Caco-2 (cell line): ENCODE data around the gene SLC25A10. TPM values are rescaled to one million over a fixed set of nuclear protein-coding genes. Genes with fewer than 3 reads are reported as not detected.
A peak's percentile ranks its signal among the peaks of the same experiment; 100 is the strongest.

Experiments used
- BruUV-seq: library from RNA; stranded (reverse); fragments of 400-500 nt; replicated peaks from 2 replicates; lab custom pipeline; 2021; lab: Mats Ljungman, UMichigan
- CTCF ChIA-PET: fragments of 300-600 bp; sonication (Branson Sonifier 250); formaldehyde crosslinking; loops from one replicate; lab custom pipeline; 2022; ENCODE audit warnings: antibody characterized with exemption; lab: Charles Lee
- POLR2A ChIA-PET: fragments of 300-600 bp; sonication (Branson Sonifier 250); formaldehyde crosslinking; loops from one replicate; lab custom pipeline; 2022; ENCODE audit warnings: antibody characterized with exemption; lab: Charles Lee
- DNase-seq, 2 experiments: peaks; one replicate each; pipeline versions ENCODE4 v3.0.0 to v3.0.0-alpha.2; 2020 to 2022
- H3K27me3 ChIP-seq: replicated peaks from 2 replicates; pipeline ENCODE4 v1.6.0; 2011; ENCODE audit warnings: low read length; ENCODE audit not compliant: control insufficient read depth, insufficient read depth
- H3K36me3 ChIP-seq: 2 replicates; pipeline ENCODE4 v1.5.1; 2011; ENCODE audit warnings: low read length; ENCODE audit not compliant: control insufficient read depth, insufficient read depth
- H3K4me1 ChIP-seq: fragments of 250-450 bp; sonication (Bioruptor Pico); 2 replicates; pipeline ENCODE4 v1.5.1; 2020; ENCODE audit warnings: mild to moderate bottlenecking
- H3K4me3 ChIP-seq: 2 replicates; pipeline ENCODE4 v1.5.1; 2011; ENCODE audit warnings: low read depth, mild to moderate bottlenecking, control low read depth, low read length
- H3K9me3 ChIP-seq: fragments of 250-450 bp; sonication (Bioruptor Pico); 2 replicates; pipeline ENCODE4 v1.5.1; 2020; ENCODE audit warnings: mild to moderate bottlenecking, moderate library complexity
- H3K27ac Mint-ChIP-seq: one replicate; pipeline ENCODE4 v1.8.0; 2022; ENCODE audit warnings: mixed read lengths; ENCODE audit not compliant: unreplicated experiment
- H3K27me3 Mint-ChIP-seq: one replicate; pipeline ENCODE4 v1.8.0; 2022; ENCODE audit warnings: mixed read lengths; ENCODE audit not compliant: insufficient read depth, unreplicated experiment
- H3K36me3 Mint-ChIP-seq: one replicate; pipeline ENCODE4 v1.8.0; 2022; ENCODE audit warnings: mild to moderate bottlenecking, mixed read lengths; ENCODE audit not compliant: insufficient read depth, unreplicated experiment
- H3K4me1 Mint-ChIP-seq: one replicate; pipeline ENCODE4 v1.8.0; 2022; ENCODE audit warnings: low read depth, mixed read lengths; ENCODE audit not compliant: unreplicated experiment
- H3K4me3 Mint-ChIP-seq: one replicate; pipeline ENCODE4 v1.8.0; 2022; ENCODE audit warnings: mild to moderate bottlenecking, moderate library complexity, mixed read lengths; ENCODE audit not compliant: unreplicated experiment
- H3K9me3 Mint-ChIP-seq: one replicate; pipeline ENCODE4 v1.8.0; 2022; ENCODE audit warnings: mixed read lengths; ENCODE audit not compliant: unreplicated experiment
- CTCF ChIP-seq, 2 experiments: fragments of 200-600 bp in 1 of 2; IDR thresholded peaks; 1 replicate in 1 of 2; 2 replicates in 1 of 2; pipeline versions ENCODE4 v1.5.1 to v1.8.0; 2011 to 2022; ENCODE audit warnings: antibody characterized with exemption in 1 of 2, control low read depth in 1 of 2, inconsistent platforms in 1 of 2, low read depth in 1 of 2, low read length in 1 of 2, mild to moderate bottlenecking in 1 of 2, moderate library complexity in 1 of 2; ENCODE audit not compliant: insufficient read depth in 1 of 2, severe bottlenecking in 1 of 2, unreplicated experiment in 1 of 2
- intact Hi-C: fragments of 100-400 bp; cut with micrococcal nuclease; formaldehyde crosslinking; loops from one replicate; pipeline ENCODE4 v1.10.0; 2022; ENCODE audit not compliant: unreplicated experiment
- total RNA-seq: library from RNA; stranded (reverse); gene quantifications from 2 replicates; pipeline ENCODE4 v1.2.3, GENCODE V29; 2022

Gene SLC25A10
- total RNA-seq, 1 experiment from 2014 or later, result 49.5 TPM

- H3K36me3 Mint-ChIP-seq, result peaks cover 40% of the 10 kb centered on the region
- Histone ChIP-seq H3K9me3 (no peaks in the 10 kb centered on the region), H3K36me3 (no peaks in the 10 kb centered on the region; the same call in 1 of the 2 replicates), H3K27me3 (no peaks in the 10 kb centered on the region), H3K4me3 (no peak overlapping the region), H3K4me1 (0 out of 2 replicates have a peak, but pooled peaks cover 8% of the 10 kb centered on the region)
- no peak for DNase-seq
- no peak overlapping the region for H3K27ac Mint-ChIP-seq
- ChIA-PET POLR2A (no interaction called here), CTCF (no interaction called here)
- TF ChIP-seq CTCF (IDR thresholded peaks at IDR 0.05; ENCODE audit: insufficient read depth in 1 of 2, low read depth in 1 of 2, low read length in 1 of 2, severe bottlenecking in 1 of 2, unreplicated experiment in 1 of 2), result no peak
- no peaks in the 10 kb centered on the region for H3K27me3 Mint-ChIP-seq
- no TSS peak for BruUV-seq
- intact Hi-C loops, result no loop called here
- H3K4me3 Mint-ChIP-seq, result no peak overlapping the region
- H3K9me3 Mint-ChIP-seq, result no peaks in the 10 kb centered on the region
- H3K4me1 Mint-ChIP-seq, result peaks cover 5% of the 10 kb centered on the region
Observed at GRCh38 chr17:81680150-81680549, 31.9 kb upstream of the SLC25A10 start.

- no peaks in the 10 kb centered on the region for H3K9me3 Mint-ChIP-seq
- CTCF ChIA-PET, result no interaction called here
- no peak overlapping the region for H3K27ac Mint-ChIP-seq
- Histone ChIP-seq H3K4me3 (no peak overlapping the region), H3K9me3 (no peaks in the 10 kb centered on the region), H3K36me3 (no peaks in the 10 kb centered on the region; the same call in none of the 2 replicates), H3K4me1 (0 out of 2 replicates have a peak, but pooled peaks cover 10% of the 10 kb centered on the region), H3K27me3 (no peaks in the 10 kb centered on the region)
- intact Hi-C loops, result no loop called here
- no peak for DNase-seq
- no peaks in the 10 kb centered on the region for H3K27me3 Mint-ChIP-seq
- peak overlapping the region; percentile 97 for H3K4me3 Mint-ChIP-seq
- no peak for TF ChIP-seq CTCF (IDR thresholded peaks at IDR 0.05; ENCODE audit: insufficient read depth in 1 of 2, low read depth in 1 of 2, low read length in 1 of 2, severe bottlenecking in 1 of 2, unreplicated experiment in 1 of 2)
- H3K4me1 Mint-ChIP-seq, result no peaks in the 10 kb centered on the region
- H3K36me3 Mint-ChIP-seq, result peaks cover 38% of the 10 kb centered on the region
- POLR2A ChIA-PET, result no interaction called here
- no TSS peak for BruUV-seq
Observed at GRCh38 chr17:81681672-81682071, 30.4 kb upstream of the SLC25A10 start.

GRCh38 chr17:81682565-81683207 is 29.4 kb upstream of the SLC25A10 start:
- Mint-ChIP-seq H3K4me1 (no peaks in the 10 kb centered on the region), H3K4me3 (peak overlapping the region; percentile 97), H3K27ac (peak overlapping the region; percentile 95), H3K9me3 (no peaks in the 10 kb centered on the region), H3K36me3 (peaks cover 36% of the 10 kb centered on the region), H3K27me3 (no peaks in the 10 kb centered on the region)
- Histone ChIP-seq H3K36me3 (peaks cover 2% of the 10 kb centered on the region), H3K9me3 (no peaks in the 10 kb centered on the region), H3K4me3 (peak overlapping the region; percentile 89), H3K4me1 (0 out of 2 replicates have a peak, but pooled peaks cover 10% of the 10 kb centered on the region), H3K27me3 (no peaks in the 10 kb centered on the region)
- TF ChIP-seq CTCF (IDR thresholded peaks at IDR 0.05; ENCODE audit: insufficient read depth in 1 of 2, low read depth in 1 of 2, low read length in 1 of 2, severe bottlenecking in 1 of 2, unreplicated experiment in 1 of 2), result no peak
- intact Hi-C loops, result loop anchor here (1.0 kb wide), 1 partner anchor 21 kb away; the partner anchor contains the start of gene MRPL12
- ChIA-PET POLR2A (interaction anchor here (0.7 to 1.6 kb wide), 4 partner anchors 15 to 25 kb away, joined by 3 to 45 read pairs (median 5); partner anchors contain the start of gene MRPL12), CTCF (no interaction called here)
- no peak for DNase-seq
- BruUV-seq, result no TSS peak
